GM23338 (cell line): ENCODE results near the gene DIO3. TPM values are rescaled to one million over a fixed set of nuclear protein-coding genes. Genes with fewer than 3 reads are reported as not detected.
"Not testable (repeated sequence)": the region's sequence is repeated elsewhere in the genome, so short reads cannot be mapped to it uniquely, and the experiment has no call there.

Source experiments
- ATAC-seq: fragments of 200-7000 bp; cut with Tn5 transposase; 3 replicates; pipeline ENCODE4 v1.9.1; 2020
- DNase-seq: peaks from one replicate; pipeline ENCODE4 v3.0.0-alpha.2; 2015; ENCODE audit warnings: low spot score
- H2AFZ ChIP-seq: fragments of 200-600 bp; sonication (generic); 2 replicates; pipeline ENCODE4 v1.8.0; 2016; ENCODE audit warnings: antibody characterized with exemption, mild to moderate bottlenecking, moderate library complexity
- H3F3A ChIP-seq: fragments of 200-600 bp; sonication (generic); replicated peaks from 2 replicates; pipeline ENCODE4 v1.8.0; 2017; ENCODE audit warnings: antibody characterized with exemption, mixed run types, low read depth
- H3K27ac ChIP-seq: fragments of 200-600 bp; sonication (generic); 2 replicates; pipeline ENCODE4 v1.6.1; 2016; ENCODE audit warnings: low read depth
- H3K27me3 ChIP-seq: fragments of 200-600 bp; sonication (generic); 2 replicates; pipeline ENCODE4 v1.8.0; 2016; ENCODE audit warnings: mild to moderate bottlenecking, mixed run types, moderate library complexity; ENCODE audit not compliant: insufficient read depth
- H3K36me3 ChIP-seq: fragments of 200-600 bp; sonication (generic); 2 replicates; pipeline ENCODE4 v1.8.0; 2016; ENCODE audit warnings: mild to moderate bottlenecking; ENCODE audit not compliant: insufficient read depth
- H3K4me1 ChIP-seq: fragments of 200-600 bp; sonication (generic); 2 replicates; pipeline ENCODE4 v1.8.0; 2016; ENCODE audit warnings: mild to moderate bottlenecking, moderate library complexity; ENCODE audit not compliant: insufficient read depth
- H3K4me2 ChIP-seq: fragments of 200-600 bp; sonication (generic); 2 replicates; pipeline ENCODE4 v1.7.1; 2017; ENCODE audit warnings: mixed run types
- H3K4me3 ChIP-seq: fragments of 200-600 bp; sonication (generic); 2 replicates; pipeline ENCODE4 v1.6.1; 2016; ENCODE audit warnings: mixed run types
- H3K79me2 ChIP-seq: fragments of 200-600 bp; sonication (generic); replicated peaks from 2 replicates; pipeline ENCODE4 v1.8.0; 2017; ENCODE audit warnings: mild to moderate bottlenecking; ENCODE audit not compliant: insufficient read depth
- H3K9me2 ChIP-seq: fragments of 200-600 bp; sonication (generic); 2 replicates; pipeline ENCODE4 v1.8.0; 2017; ENCODE audit not compliant: insufficient read depth
- H4K20me1 ChIP-seq: fragments of 200-600 bp; sonication (generic); replicated peaks from 2 replicates; pipeline ENCODE4 v1.8.0; 2017; ENCODE audit warnings: mild to moderate bottlenecking; ENCODE audit not compliant: insufficient read depth
- H3K27ac Mint-ChIP-seq: 2 replicates; pipeline ENCODE4 v1.8.0; 2020; ENCODE audit warnings: inconsistent platforms, mild to moderate bottlenecking, moderate library complexity, mixed read lengths
- H3K27me3 Mint-ChIP-seq: 3 replicates; pipeline ENCODE4 v1.8.0; 2022; ENCODE audit warnings: low read depth, mild to moderate bottlenecking, moderate library complexity, mixed read lengths, inconsistent platforms; ENCODE audit not compliant: insufficient read depth, poor library complexity
- H3K36me3 Mint-ChIP-seq: 3 replicates; pipeline ENCODE4 v1.8.0; 2021; ENCODE audit warnings: low read depth, mild to moderate bottlenecking, inconsistent platforms, moderate library complexity, mixed read lengths
- H3K4me1 Mint-ChIP-seq: 3 replicates; pipeline ENCODE4 v1.8.0; 2020; ENCODE audit warnings: mild to moderate bottlenecking, inconsistent platforms, mixed read lengths
- H3K4me3 Mint-ChIP-seq: 3 replicates; pipeline ENCODE4 v1.8.0; 2021; ENCODE audit warnings: moderate library complexity, mild to moderate bottlenecking, inconsistent platforms, mixed read lengths
- H3K9me3 Mint-ChIP-seq: 3 replicates; pipeline ENCODE4 v1.8.0; 2020; ENCODE audit warnings: moderate library complexity, mild to moderate bottlenecking, inconsistent platforms, mixed read lengths
- POLR2AphosphoS5 ChIP-seq: IDR thresholded peaks from 2 replicates; pipeline ENCODE4 v1.6.1; 2016; ENCODE audit warnings: antibody characterized with exemption, low read depth
- polyA plus RNA-seq: library from polyadenylated mRNA; unstranded; fragments of >200 nt; fragmentation: Nextera tagmentation; extraction: Ambion mirVana; gene quantifications from 2 replicates; pipeline ENCODE4 v1.2.1, GENCODE V29; 2016
- total RNA-seq: library from RNA; depleted of rRNA; stranded (reverse); fragments of >200 nt; shearing (Covaris generic); gene quantifications from 2 replicates; pipeline ENCODE4 v1.2.3, GENCODE V29; 2014
- TF ChIP-seq, protein P1 (sequence below), 2 experiments: fragments of 200-600 bp in 1 of 2; sonication (generic) in 1 of 2; conservative IDR thresholded peaks; 2 replicates each; pipeline versions ENCODE4 v1.5.1 to v1.6.1; 2016 to 2017; ENCODE audit warnings: antibody characterized with exemption in 2 of 2, low read depth in 2 of 2, mild to moderate bottlenecking in 2 of 2, moderate library complexity in 1 of 2
- TF ChIP-seq, protein P2 (sequence below): IDR thresholded peaks from one replicate; pipeline ENCODE4 v1.6.1; 2018; ENCODE audit warnings: antibody characterized with exemption; ENCODE audit not compliant: unreplicated experiment
- TF ChIP-seq, protein P3 (sequence below): IDR thresholded peaks from 2 replicates; pipeline ENCODE4 v1.6.1; 2016; ENCODE audit warnings: antibody characterized with exemption

The DIO3 gene
- total and polyA plus RNA-seq, 2 experiments from 2014 or later = 0.10 to 0.28 TPM

DNA sequence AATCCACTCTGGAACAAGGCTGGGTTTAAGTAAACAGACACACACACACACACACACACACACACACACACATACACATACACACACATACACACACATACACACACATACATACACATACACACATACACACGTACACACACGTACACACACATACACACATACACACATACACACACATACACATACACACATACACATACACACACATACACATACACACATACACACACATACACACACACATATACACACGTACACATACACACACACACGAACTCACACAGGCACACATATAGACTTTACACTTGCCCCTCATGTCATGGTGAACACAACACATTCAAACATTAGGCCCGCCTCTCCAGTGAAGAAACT lies 5.6 kb upstream of the DIO3 start:
- not testable (repeated sequence) for H3K4me3 Mint-ChIP-seq, H3K4me3 ChIP-seq, ATAC-seq, H3K79me2 ChIP-seq, H3K4me1 ChIP-seq, H3K9me3 Mint-ChIP-seq, H3F3A ChIP-seq, H3K36me3 Mint-ChIP-seq, H3K9me2 ChIP-seq, H2AFZ ChIP-seq, H3K4me2 ChIP-seq, H3K36me3 ChIP-seq, H3K27ac ChIP-seq, DNase-seq, H4K20me1 ChIP-seq, H3K27ac Mint-ChIP-seq, H3K4me1 Mint-ChIP-seq
- H3K27me3 ChIP-seq = peaks cover 40% of the 10 kb centered on the region
- peaks cover 48% of the 10 kb centered on the region for H3K27me3 Mint-ChIP-seq

DNA sequence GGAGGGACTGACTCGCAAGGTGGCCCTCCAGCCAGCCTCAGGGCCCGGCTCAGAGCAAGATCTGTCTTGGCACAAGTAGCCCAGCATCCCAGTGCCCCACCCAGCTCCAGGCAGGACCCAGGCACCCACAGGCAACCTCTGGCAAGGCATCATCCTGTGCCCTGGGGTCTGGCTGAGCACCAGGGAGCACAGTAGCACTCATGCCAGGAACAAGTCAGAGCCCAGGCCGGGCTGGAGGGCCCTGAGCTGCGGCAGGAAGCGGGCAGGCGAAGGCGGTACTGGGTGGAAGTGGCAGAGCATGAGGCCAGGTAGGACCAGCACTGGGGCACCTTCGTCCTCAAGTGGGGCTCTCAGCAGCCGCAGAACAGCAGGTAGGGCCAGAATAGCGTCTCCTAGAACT lies 5.2 kb upstream of the DIO3 start:
- Histone ChIP-seq H3K9me2 (no peaks in the 10 kb centered on the region), H3K4me2 (no peak overlapping the region), H2AFZ (no peak overlapping the region), H3K27me3 (peaks cover 40% of the 10 kb centered on the region), H3K36me3 (no peaks in the 10 kb centered on the region), H3K27ac (no peak overlapping the region), H3F3A (no peaks in the 10 kb centered on the region), H3K4me3 (no peak overlapping the region), H4K20me1 (peaks cover 6% of the 10 kb centered on the region; the same call in 1 of the 2 replicates), H3K4me1 (no peaks in the 10 kb centered on the region), H3K79me2 (no peaks in the 10 kb centered on the region)
- TF ChIP-seq, protein P1, sequence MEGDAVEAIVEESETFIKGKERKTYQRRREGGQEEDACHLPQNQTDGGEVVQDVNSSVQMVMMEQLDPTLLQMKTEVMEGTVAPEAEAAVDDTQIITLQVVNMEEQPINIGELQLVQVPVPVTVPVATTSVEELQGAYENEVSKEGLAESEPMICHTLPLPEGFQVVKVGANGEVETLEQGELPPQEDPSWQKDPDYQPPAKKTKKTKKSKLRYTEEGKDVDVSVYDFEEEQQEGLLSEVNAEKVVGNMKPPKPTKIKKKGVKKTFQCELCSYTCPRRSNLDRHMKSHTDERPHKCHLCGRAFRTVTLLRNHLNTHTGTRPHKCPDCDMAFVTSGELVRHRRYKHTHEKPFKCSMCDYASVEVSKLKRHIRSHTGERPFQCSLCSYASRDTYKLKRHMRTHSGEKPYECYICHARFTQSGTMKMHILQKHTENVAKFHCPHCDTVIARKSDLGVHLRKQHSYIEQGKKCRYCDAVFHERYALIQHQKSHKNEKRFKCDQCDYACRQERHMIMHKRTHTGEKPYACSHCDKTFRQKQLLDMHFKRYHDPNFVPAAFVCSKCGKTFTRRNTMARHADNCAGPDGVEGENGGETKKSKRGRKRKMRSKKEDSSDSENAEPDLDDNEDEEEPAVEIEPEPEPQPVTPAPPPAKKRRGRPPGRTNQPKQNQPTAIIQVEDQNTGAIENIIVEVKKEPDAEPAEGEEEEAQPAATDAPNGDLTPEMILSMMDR (conservative IDR thresholded peaks at IDR 0.05; ENCODE audit: low read depth in 2 of 2) = no peak
- TF ChIP-seq POLR2AphosphoS5 = no peak
- TF ChIP-seq, protein P2, sequence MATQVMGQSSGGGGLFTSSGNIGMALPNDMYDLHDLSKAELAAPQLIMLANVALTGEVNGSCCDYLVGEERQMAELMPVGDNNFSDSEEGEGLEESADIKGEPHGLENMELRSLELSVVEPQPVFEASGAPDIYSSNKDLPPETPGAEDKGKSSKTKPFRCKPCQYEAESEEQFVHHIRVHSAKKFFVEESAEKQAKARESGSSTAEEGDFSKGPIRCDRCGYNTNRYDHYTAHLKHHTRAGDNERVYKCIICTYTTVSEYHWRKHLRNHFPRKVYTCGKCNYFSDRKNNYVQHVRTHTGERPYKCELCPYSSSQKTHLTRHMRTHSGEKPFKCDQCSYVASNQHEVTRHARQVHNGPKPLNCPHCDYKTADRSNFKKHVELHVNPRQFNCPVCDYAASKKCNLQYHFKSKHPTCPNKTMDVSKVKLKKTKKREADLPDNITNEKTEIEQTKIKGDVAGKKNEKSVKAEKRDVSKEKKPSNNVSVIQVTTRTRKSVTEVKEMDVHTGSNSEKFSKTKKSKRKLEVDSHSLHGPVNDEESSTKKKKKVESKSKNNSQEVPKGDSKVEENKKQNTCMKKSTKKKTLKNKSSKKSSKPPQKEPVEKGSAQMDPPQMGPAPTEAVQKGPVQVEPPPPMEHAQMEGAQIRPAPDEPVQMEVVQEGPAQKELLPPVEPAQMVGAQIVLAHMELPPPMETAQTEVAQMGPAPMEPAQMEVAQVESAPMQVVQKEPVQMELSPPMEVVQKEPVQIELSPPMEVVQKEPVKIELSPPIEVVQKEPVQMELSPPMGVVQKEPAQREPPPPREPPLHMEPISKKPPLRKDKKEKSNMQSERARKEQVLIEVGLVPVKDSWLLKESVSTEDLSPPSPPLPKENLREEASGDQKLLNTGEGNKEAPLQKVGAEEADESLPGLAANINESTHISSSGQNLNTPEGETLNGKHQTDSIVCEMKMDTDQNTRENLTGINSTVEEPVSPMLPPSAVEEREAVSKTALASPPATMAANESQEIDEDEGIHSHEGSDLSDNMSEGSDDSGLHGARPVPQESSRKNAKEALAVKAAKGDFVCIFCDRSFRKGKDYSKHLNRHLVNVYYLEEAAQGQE = no peak
- TF ChIP-seq, protein P3, sequence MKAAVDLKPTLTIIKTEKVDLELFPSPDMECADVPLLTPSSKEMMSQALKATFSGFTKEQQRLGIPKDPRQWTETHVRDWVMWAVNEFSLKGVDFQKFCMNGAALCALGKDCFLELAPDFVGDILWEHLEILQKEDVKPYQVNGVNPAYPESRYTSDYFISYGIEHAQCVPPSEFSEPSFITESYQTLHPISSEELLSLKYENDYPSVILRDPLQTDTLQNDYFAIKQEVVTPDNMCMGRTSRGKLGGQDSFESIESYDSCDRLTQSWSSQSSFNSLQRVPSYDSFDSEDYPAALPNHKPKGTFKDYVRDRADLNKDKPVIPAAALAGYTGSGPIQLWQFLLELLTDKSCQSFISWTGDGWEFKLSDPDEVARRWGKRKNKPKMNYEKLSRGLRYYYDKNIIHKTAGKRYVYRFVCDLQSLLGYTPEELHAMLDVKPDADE = no peak
- H3K4me1 Mint-ChIP-seq = no peaks in the 10 kb centered on the region; the same call in 2 of the 3 replicates
- H3K36me3 Mint-ChIP-seq = no peaks in the 10 kb centered on the region; the same call in 2 of the 3 replicates
- no peak overlapping the region for H3K4me3 Mint-ChIP-seq
- H3K27me3 Mint-ChIP-seq = peaks cover 45% of the 10 kb centered on the region
- H3K27ac Mint-ChIP-seq = no peak overlapping the region
- no peaks in the 10 kb centered on the region; the same call in 2 of the 3 replicates for H3K9me3 Mint-ChIP-seq
- DNase-seq = no peak
- ATAC-seq = no peak
